Osteoblast (primary cell): ENCODE measurements around the gene DLG1. TPM values are rescaled to one million over a fixed set of nuclear protein-coding genes. Genes with fewer than 3 reads are reported as not detected.

ENCODE experiments used
- DNase-seq: peaks from one replicate; pipeline ENCODE4 v3.0.0; 2011; ENCODE audit warnings: low spot score, mixed read lengths; ENCODE audit not compliant: insufficient read length; ENCODE audit errors: missing footprints
- H2AFZ ChIP-seq: 2 replicates; pipeline ENCODE4 v1.6.0; 2011; ENCODE audit warnings: mild to moderate bottlenecking, low read length
- H3K27ac ChIP-seq: 2 replicates; pipeline ENCODE4 v1.5.1; 2011; ENCODE audit warnings: mild to moderate bottlenecking, low read depth, low read length, moderate library complexity
- H3K27me3 ChIP-seq: 2 replicates; pipeline ENCODE4 v1.6.0; 2012; ENCODE audit warnings: mild to moderate bottlenecking, control low read depth, inconsistent platforms, low read length, moderate library complexity; ENCODE audit not compliant: insufficient read depth
- H3K36me3 ChIP-seq: 2 replicates; pipeline ENCODE4 v1.5.1; 2011; ENCODE audit warnings: mild to moderate bottlenecking, low read length, control low read depth, moderate library complexity; ENCODE audit not compliant: insufficient read depth
- H3K4me1 ChIP-seq: 2 replicates; pipeline ENCODE4 v1.5.1; 2011; ENCODE audit warnings: mild to moderate bottlenecking, low read length, control low read depth, moderate library complexity; ENCODE audit not compliant: insufficient read depth
- H3K4me2 ChIP-seq: 2 replicates; pipeline ENCODE4 v1.6.0; 2011; ENCODE audit warnings: mild to moderate bottlenecking, low read length; ENCODE audit not compliant: insufficient read depth
- H3K4me3 ChIP-seq: fragments of 200-600 bp; sonication (generic); 3 replicates; pipeline ENCODE4 v1.5.1; 2012; ENCODE audit warnings: mild to moderate bottlenecking, low read length, inconsistent platforms; ENCODE audit not compliant: insufficient read depth
- H3K79me2 ChIP-seq: 2 replicates; pipeline ENCODE4 v1.6.0; 2012; ENCODE audit warnings: mild to moderate bottlenecking, low read length, control low read depth, inconsistent platforms; ENCODE audit not compliant: insufficient read depth
- H3K9me3 ChIP-seq: 2 replicates; pipeline ENCODE4 v1.5.1; 2011; ENCODE audit warnings: low read depth, low read length, control low read depth
- H4K20me1 ChIP-seq: 2 replicates; pipeline ENCODE4 v1.6.0; 2012; ENCODE audit warnings: mild to moderate bottlenecking, low read length, control low read depth; ENCODE audit not compliant: insufficient read depth
- CTCF ChIP-seq: IDR thresholded peaks from 2 replicates; pipeline ENCODE4 v1.5.1; 2011; ENCODE audit warnings: mild to moderate bottlenecking, low read depth, low read length, moderate library complexity; ENCODE audit errors: extremely low read depth
- total RNA-seq: library from RNA; depleted of rRNA; stranded (reverse); fragments of >200 nt; gene quantifications from 2 replicates; pipeline ENCODE4 v1.2.3, GENCODE V29; 2012

DLG1 gene
- total RNA-seq, 1 donor: 79.3 TPM

- no peak overlapping the region for H3K4me2 ChIP-seq
- H3K27ac ChIP-seq: no peak overlapping the region
- DNase-seq: no peak
- H3K79me2 ChIP-seq: no peaks in the 10 kb centered on the region
- no peaks in the 10 kb centered on the region for H3K27me3 ChIP-seq
- no peaks in the 10 kb centered on the region for H3K36me3 ChIP-seq
- no peak overlapping the region for H3K4me3 ChIP-seq
- H3K4me1 ChIP-seq: peaks cover 13% of the 10 kb centered on the region
- H3K9me3 ChIP-seq: no peaks in the 10 kb centered on the region
- no peaks in the 10 kb centered on the region for H4K20me1 ChIP-seq
- H2AFZ ChIP-seq: no peak overlapping the region
- TF ChIP-seq CTCF: no peak
Measured at GRCh38 chr3:197320582-197320981, 22.2 kb upstream of the DLG1 start.

GRCh38 chr3:197317250-197317963, 19.0 kb upstream of the DLG1 start:
- Histone ChIP-seq H3K4me2 (peak overlapping the region; percentile 73), H3K9me3 (no peaks in the 10 kb centered on the region), H3K79me2 (no peaks in the 10 kb centered on the region), H3K4me3 (peak overlapping the region; percentile 12), H2AFZ (peak overlapping the region; percentile 69), H3K27ac (peak overlapping the region; percentile 76), H3K36me3 (no peaks in the 10 kb centered on the region), H4K20me1 (no peaks in the 10 kb centered on the region), H3K27me3 (no peaks in the 10 kb centered on the region), H3K4me1 (peaks cover 13% of the 10 kb centered on the region)
- no peak for TF ChIP-seq CTCF
- DNase-seq: no peak

GRCh38 chr3:197312431-197312830, 14.0 kb upstream of the DLG1 start:
- Histone ChIP-seq H3K4me2 (no peak overlapping the region), H3K4me1 (peaks cover 28% of the 10 kb centered on the region), H3K79me2 (no peaks in the 10 kb centered on the region), H2AFZ (no peak overlapping the region), H3K9me3 (no peaks in the 10 kb centered on the region), H3K27ac (no peak overlapping the region), H3K36me3 (no peaks in the 10 kb centered on the region), H4K20me1 (no peaks in the 10 kb centered on the region), H3K4me3 (no peak overlapping the region), H3K27me3 (no peaks in the 10 kb centered on the region)
- no peak for DNase-seq
- no peak for TF ChIP-seq CTCF

- no peak for DNase-seq
- Histone ChIP-seq H3K27me3 (no peaks in the 10 kb centered on the region), H3K36me3 (no peaks in the 10 kb centered on the region), H3K9me3 (no peaks in the 10 kb centered on the region), H3K79me2 (no peaks in the 10 kb centered on the region), H3K4me2 (no peak overlapping the region), H3K4me1 (peaks cover 28% of the 10 kb centered on the region), H2AFZ (no peak overlapping the region), H3K27ac (peak overlapping the region; percentile 100), H4K20me1 (no peaks in the 10 kb centered on the region), H3K4me3 (no peak overlapping the region)
- no peak for TF ChIP-seq CTCF
Measured at GRCh38 chr3:197311591-197311990, 13.2 kb upstream of the DLG1 start.
